HG03066 (cell line): Measurements from ENCODE around the gene LRP1B.
"Not testable (repeated sequence)": the region's sequence is repeated elsewhere in the genome, so short reads cannot be mapped to it uniquely, and the experiment has no call there.

ENCODE experiments used
- ATAC-seq: cut with Tn5 transposase; IDR thresholded peaks from one replicate; pipeline ENCODE4 v1.9.1; 2021; ENCODE audit warnings: low read depth; ENCODE audit not compliant: unreplicated experiment

LRP1B gene

GRCh38 chr2:140601801-140602200, 1529.0 kb downstream of the LRP1B start:
- no peak for ATAC-seq

- no peak for ATAC-seq
Observed at GRCh38 chr2:140601342-140601741, 1529.5 kb downstream of the LRP1B start.

GRCh38 chr2:140600116-140600515, 1530.7 kb downstream of the LRP1B start:
- no peak for ATAC-seq

- ATAC-seq = no peak
Observed at GRCh38 chr2:140597836-140598235, 1533.0 kb downstream of the LRP1B start.

- ATAC-seq = no peak
Observed at GRCh38 chr2:140597205-140597604, 1533.6 kb downstream of the LRP1B start.

- ATAC-seq = peak; percentile 69
Observed at GRCh38 chr2:140596447-140596846, 1534.4 kb downstream of the LRP1B start.

- no peak for ATAC-seq
Observed at GRCh38 chr2:140595107-140595506, 1535.7 kb downstream of the LRP1B start.

- no peak for ATAC-seq
Observed at GRCh38 chr2:140593132-140593531, 1537.7 kb downstream of the LRP1B start.

GRCh38 chr2:140589696-140590095, 1541.1 kb downstream of the LRP1B start:
- ATAC-seq = no peak

- ATAC-seq = no peak
Observed at GRCh38 chr2:140589273-140589672, 1541.5 kb downstream of the LRP1B start.

GRCh38 chr2:140586379-140586778, 1544.4 kb downstream of the LRP1B start:
- peak; percentile 100 for ATAC-seq

GRCh38 chr2:140585016-140585415, 1545.8 kb downstream of the LRP1B start:
- no peak for ATAC-seq

GRCh38 chr2:140584471-140584870, 1546.3 kb downstream of the LRP1B start:
- ATAC-seq = no peak

GRCh38 chr2:140580532-140581151, 1550.2 kb downstream of the LRP1B start:
- ATAC-seq = no peak

- ATAC-seq = no peak
Observed at GRCh38 chr2:140577453-140577852, 1553.4 kb downstream of the LRP1B start.

GRCh38 chr2:140567734-140568133, 1563.1 kb downstream of the LRP1B start:
- ATAC-seq = no peak

GRCh38 chr2:140565756-140566155, 1565.1 kb downstream of the LRP1B start:
- no peak for ATAC-seq

GRCh38 chr2:140555701-140556100, 1575.1 kb downstream of the LRP1B start:
- ATAC-seq = no peak

- no peak for ATAC-seq
Observed at GRCh38 chr2:140552634-140553033, 1578.2 kb downstream of the LRP1B start.

- ATAC-seq = no peak
Observed at GRCh38 chr2:140551287-140551686, 1579.5 kb downstream of the LRP1B start.

GRCh38 chr2:140550821-140551220, 1580.0 kb downstream of the LRP1B start:
- no peak for ATAC-seq

GRCh38 chr2:140544769-140545168, 1586.0 kb downstream of the LRP1B start:
- ATAC-seq = not testable (repeated sequence)

GRCh38 chr2:140542627-140543026, 1588.2 kb downstream of the LRP1B start:
- no peak for ATAC-seq
